Measurements from ENCODE around the gene NOS1AP.
"Not testable (repeated sequence)": the region's sequence is repeated elsewhere in the genome, so short reads cannot be mapped to it uniquely, and the experiment has no call there.

Gene NOS1AP

DNA sequence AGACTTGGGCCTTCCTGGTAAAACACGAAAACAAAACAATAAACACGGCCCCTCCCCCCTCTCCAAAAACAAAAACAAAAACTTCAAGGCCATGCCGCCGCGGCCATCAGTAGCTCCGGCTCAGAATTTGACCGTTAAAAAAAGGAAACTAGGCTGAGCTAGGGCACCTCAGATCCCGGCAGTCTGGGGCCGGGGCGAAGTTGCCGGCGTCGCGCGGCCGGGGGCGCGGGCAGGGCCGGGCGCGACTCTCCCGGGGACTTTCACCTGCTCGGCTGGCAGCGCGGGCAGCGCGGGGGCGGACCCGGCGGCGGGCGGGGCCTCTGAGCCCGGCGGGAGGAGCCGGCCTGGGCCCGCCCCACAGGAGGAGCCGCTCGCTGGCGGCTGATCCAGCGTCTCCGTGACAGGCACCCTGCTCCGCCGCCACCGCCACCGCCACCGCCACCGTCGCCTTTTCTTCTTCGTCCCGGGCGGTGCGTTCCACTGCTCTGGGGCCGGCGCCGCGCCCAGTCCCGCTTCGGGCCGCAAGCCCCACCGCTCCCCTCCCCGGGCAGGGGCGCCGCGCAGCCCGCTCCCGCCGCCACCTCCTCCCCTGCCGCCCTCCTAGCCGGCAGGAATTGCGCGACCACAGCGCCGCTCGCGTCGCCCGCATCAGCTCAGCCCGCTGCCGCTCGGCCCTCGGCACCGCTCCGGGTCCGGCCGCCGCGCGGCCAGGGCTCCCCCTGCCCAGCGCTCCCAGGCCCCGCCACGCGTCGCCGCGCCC lies at the start of gene NOS1AP:
TSS of gene NOS1AP (plus strand) at position 358 of the 760 bp plus-strand sequence. CDS start 487 bp downstream, outside the sequence.
- DNase-seq (ENCODE audit: low spot score) = peak; percentile 93

DNA sequence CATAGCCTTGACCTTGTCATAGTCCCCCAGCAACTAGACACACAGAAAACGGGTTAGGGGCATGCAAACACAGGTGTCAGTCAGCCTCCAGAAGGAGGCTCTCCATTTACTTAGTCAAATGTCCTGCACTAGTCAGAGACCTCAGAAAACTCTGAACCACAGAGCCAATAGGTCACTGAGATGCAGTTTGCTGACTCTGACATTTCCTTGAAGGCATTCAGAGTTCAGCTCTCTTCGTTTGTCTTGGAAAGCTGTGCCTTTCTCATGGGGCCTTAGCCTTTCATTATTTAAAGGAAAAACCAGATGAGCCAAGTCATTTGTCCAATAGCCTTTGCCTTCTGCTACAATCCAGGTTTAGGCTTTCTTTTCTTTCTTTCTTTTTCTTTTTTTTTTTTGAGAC lies 49.3 kb upstream of the NOS1AP start:
- DNase-seq (ENCODE audit: low spot score) = no peak

DNA sequence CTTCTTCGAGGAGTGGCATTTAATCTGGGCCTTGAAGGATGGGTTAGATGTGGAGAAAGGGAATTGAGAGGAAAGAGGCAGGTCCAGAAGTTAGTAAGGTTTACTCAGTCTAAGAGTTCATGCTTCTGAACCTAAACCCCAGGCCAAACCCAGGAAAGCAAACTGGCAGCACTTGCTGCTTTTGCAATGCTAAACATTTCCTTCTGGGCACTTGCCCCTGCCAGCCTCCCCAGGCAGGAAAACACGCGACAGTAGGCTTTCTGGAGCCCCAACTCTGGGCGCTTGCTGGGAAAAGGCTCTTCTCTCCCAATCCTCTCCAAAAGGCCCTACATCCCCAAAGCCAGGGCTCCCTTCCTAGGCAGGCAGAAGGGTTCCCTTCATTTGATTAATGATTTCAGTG lies 48.4 kb upstream of the NOS1AP start:
- peak; percentile 13 for DNase-seq (ENCODE audit: low spot score)

DNA sequence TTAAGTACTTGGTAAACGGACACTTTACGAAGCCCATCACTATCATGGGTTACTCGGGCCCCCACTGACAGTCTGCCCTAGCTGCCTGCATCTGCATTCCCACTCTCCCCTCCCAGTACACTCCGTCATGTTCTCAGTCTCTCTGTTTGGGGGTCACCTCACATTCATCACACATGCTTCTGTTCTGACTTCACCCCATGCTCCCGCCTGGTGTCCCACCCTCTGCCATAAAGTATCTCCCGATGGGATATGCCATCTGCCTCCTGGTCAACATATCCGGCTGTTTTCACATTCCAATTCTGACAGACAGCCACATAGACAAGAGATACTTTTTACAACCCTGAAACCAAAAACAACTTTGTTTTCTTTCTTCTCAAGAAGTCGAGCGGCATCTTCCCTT lies 46.9 kb upstream of the NOS1AP start:
- peak; percentile 24 for DNase-seq (ENCODE audit: low spot score)

DNA sequence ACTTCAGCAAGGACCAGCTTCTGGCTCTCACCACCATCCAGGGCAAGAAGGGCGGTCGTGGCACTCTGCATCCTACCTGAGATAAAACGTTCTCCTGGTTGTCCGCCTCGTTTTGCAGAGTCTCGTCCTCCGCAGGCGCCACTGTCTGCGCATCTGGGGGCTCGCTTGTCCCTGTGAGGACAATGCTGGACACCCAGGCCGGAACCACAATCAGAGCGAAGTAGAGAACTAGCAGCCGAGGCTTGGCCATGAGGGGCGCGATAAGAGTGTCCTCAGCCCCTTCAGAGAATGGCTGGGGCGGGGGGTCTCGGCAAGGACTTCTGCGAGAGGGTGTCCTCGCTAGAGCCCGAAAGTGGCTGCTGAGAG lies 46.3 kb upstream of the NOS1AP start:
- DNase-seq (ENCODE audit: low spot score) = no peak

DNA sequence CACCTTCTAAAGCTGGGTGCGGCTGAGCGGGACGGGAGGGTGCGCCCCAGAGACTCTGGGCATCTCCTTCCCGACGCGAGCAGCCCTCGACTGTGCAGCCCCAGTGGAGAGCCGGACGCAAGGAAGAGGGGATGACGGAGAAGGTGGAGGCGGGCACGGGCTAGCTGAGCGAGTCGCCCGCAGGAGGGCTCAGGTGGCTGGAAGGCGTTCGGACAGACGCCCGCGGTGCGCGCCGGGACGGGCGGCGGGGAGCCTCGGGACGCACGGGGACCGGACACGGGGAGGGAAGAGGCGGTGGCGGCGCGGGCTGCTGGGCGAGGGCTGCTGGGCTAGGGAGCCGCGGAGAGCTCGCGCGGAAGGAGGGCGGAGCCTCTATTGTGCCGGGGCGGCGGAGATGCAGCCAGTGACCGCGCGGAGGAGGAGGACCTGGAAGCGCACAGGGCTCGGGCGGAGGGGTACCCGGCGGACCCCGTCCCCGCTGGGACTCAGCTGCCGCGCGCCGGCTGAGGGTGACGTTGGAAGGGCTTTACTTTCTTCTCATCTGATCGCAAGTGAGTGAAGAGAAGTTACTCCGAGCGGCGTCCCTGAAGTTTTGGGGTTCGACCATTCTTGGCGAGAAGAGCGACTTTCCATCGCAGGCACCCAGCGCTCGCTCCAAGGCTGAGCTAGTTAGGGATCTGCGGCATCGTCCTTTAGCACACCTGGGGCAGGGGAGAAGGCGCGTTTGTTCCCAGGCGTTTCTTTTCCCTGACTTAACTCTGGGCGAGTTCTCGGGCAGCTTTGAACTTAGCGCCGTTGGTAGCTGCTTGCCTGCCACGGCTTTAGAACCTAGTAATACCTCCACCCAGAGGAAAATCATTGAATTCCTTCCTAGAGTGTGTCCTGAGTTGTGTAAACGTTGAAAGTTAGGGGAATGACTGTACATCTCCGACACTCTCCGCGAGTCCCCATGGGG lies 45.7 kb upstream of the NOS1AP start, which contains the start of gene OLFML2B:
TSS of gene OLFML2B (minus strand) at position 323 of the 955 bp plus-strand sequence. CDS start 439 bp downstream, outside the sequence.
- DNase-seq (ENCODE audit: low spot score) = peak; percentile 89

DNA sequence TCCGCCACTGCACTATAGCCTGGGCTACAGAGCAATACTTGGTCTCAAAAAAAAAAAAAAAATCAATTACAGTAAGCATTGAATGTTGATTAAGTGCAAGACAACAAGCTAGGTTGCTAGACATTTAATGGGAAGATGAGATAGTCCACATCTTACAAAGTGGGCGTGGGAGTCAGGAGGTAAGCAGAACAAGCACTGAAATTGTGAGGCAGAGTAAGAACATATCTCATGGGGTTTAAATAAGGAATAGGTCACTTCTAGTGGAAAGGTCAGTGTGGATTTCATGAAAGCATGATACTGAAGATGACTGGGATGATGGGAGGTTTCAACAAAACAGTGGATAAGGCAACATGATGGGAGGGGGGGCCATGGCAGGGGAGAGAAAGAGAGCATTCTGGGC lies 44.0 kb upstream of the NOS1AP start:
- DNase-seq (ENCODE audit: low spot score) = no peak

DNA sequence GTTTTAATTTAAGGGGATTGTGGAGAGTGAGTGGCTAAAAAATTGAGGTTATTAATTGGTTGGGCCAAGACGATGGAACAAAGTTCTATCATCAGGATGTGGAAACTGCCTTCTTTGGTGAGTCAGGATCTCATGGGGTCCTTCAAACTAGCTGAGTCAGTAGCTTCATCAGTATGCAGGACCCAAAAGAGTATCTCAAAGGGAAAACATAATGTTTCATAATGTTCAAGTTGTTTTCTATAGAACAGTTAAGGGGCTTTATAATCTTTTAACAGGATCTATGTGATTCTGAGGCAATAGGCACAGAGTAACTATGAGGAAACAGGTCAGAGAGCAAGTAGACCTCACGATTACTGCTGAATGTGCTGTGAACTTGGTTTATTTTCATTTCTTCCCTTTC lies 42.6 kb upstream of the NOS1AP start:
- no peak for DNase-seq (ENCODE audit: low spot score)

DNA sequence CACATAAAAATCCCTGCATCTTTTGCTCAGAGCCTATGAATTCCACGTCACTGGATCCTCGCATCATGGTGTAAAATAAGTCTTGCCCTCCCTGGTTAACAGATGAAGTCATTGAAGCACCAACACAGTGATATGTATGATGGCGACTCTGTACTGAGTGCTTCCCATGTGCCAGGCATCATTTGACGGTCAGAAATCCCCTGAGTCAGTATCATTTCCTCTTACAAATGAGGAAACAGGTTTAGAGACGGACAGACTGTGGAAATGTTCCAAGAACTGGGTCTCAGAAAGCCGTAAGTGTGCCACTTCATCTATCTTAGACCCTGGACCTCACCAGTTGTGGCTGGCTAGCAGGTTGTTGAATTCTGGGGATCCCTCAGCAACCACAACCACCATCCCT lies 40.8 kb upstream of the NOS1AP start:
- DNase-seq (ENCODE audit: low spot score) = no peak

DNA sequence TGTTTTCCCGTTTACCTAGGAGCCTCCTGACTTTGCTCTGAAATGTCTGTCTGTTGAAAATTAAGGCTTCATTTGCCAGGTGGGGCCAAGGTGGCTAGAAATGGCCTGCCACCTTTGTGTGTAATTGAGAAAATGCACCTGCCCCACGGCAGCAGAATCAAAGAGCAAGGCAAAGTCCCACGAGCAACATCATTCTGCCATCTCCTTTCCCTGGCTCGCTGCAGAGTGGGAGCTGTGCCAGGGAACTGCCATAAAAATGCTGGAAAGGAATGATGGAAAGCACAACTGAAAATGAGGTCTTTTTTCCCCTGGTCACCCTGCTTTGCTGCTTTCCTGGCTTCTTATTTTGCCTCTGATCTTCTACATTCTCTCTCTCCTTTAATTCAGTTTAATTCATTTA lies 40.3 kb upstream of the NOS1AP start:
- DNase-seq (ENCODE audit: low spot score) = no peak

DNA sequence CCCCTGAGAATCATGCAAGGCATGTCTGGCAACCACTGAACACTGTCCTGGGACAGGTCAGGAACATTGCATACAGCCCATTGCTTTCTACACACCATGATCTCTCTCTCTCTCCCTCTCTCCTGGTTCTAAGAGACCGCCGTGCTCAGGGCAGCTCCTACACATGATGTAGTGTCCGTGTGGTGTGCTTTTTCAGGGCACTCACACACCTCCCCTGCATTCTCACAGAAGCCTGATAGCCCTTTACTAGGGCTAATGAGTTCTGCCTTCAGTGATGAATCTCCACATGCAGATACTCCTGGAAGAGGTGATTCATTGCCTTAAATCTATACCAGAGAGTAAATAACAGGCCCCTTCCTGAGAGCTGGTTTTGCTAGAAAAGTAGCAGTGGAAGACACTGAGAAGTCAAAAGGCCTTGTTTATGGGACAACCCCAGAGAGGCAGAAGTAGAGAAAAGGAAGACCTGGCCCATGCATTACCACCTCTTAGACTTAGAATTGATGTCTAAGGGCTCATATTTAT lies 38.7 kb upstream of the NOS1AP start:
- DNase-seq (ENCODE audit: low spot score) = no peak

DNA sequence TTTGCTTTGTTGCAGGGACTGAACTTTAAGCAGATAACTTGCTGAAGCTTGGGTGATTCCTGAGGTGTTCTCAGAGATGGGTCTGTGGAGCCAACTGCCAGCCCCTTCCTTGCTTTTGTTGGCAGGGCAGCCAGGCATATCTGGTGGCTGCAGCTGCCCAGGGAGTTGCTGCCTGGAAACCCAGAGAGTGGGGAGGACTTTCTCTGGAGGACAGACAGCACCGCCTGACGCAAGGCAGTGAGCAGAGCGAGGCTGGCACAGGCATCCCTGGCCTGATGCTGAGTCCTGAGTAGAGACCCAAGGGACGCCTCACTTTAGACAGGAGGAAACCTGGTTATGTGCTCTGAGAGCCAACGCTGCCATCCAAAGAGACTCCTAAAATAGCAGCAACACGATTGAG lies 36.1 kb upstream of the NOS1AP start:
- no peak for DNase-seq (ENCODE audit: low spot score)

DNA sequence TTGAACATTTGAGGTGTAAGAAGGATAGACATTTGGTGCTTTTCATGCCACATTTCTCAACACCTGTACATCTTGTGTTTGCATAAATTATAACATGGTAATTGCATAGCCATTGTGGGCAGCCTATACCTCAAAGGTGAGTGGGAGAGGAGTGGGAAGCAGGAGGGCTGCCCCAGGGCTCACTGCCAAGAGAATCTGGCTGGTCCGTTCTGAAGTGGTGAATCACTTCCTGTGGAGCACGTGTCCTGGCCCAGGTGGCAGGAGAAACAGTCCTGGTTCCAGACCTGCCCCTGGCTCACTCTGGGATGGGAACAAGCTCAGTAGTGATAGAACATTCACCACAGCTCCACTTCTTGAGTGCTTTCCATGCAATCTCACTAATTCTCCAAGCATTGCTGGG lies 34.2 kb upstream of the NOS1AP start:
- DNase-seq (ENCODE audit: low spot score) = peak; percentile 14

DNA sequence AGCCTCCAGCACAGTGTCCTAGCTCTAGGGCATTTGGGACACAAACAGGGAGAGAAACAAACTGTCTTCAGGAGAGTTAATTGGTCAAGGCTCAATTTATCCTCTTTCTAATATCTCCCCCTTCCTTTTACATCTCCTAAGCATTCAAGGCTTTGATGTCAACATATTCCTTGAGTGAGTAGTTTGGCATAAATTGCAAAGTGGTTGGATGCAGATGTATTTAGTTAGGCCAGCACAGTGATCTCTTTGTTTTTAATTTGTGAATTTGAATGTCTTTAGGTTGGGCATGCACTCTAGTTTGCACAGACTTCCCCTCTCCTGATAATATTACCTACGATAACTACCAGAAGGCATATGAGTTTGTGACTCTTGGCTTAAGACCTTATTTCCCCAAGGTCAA lies 33.3 kb upstream of the NOS1AP start:
- peak; percentile 22 for DNase-seq (ENCODE audit: low spot score)

DNA sequence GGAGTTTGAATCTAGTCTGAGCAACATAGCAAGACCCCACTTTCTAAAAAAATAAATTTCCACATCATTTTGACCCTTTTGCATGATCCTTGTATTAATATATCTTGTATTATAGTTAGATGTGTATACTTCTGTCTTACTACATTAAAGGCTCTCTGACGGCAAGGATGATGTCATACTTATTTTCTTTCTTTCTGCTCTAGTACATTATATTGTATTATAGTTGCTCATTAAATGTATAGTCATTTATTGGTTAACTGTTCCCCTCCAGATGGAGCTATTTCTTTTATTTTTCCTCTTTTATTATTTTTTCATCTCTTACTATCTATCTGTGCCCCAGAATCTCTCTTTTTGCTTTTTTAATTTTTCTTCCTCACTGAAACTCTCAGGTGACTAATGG lies 30.9 kb upstream of the NOS1AP start:
- no peak for DNase-seq (ENCODE audit: low spot score)

DNA sequence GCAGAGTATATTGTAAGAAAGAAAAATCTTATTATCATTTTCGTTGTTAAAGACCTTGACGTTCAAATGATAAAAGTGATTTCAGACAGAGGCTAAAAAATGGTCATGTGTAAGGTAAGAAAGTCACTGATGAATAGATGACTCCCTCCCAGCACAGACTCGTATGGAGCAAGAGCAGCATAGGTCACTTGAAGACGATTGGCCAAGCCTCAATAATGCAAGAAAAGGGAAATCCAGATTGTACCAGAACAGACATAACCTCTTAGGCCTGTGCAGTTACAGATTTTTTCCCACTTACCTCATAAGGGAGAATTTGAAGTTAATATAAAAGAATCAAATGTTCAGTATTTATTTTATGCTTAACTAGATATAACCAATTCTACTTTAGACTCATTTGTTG lies 29.5 kb upstream of the NOS1AP start:
- DNase-seq (ENCODE audit: low spot score) = no peak

DNA sequence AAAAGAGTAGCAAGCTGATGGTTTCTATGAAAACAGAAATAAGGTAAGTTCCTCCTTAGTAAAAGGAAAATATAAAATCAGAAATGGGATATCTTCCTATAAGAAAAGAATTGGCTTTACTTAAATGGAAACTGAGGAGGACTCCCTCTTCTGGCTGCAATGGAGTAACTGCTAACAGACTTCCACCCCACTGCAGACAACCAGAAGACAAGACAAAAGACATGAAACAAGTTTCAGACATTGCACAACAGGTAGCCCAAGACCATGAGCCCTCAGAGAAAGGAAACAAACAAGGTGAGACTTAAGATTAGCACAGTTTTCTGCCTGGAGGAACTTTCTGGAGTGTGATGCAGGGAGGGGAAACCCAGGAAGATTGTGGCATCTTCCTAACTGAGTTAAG lies 28.8 kb upstream of the NOS1AP start:
- peak; percentile 55 for DNase-seq (ENCODE audit: low spot score)

DNA sequence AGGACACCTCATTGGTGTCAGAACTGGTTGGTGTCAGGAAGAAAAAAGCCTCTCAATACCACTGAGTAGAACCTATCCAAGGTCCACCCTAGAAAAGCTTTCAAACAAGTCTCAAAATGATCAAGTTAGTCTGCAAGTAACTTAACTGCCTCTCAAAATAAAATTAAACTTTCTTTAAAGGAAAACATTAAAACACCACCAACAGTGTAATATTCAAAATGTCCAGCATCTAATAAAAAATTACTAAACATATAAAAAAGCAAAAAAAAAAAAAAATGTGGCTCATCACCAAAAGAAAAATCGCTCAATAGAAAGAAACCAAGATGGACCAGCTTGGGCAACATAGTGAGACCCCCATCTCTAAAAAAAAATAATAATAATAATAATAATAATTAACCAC lies 27.1 kb upstream of the NOS1AP start:
- no peak for DNase-seq (ENCODE audit: low spot score)

DNA sequence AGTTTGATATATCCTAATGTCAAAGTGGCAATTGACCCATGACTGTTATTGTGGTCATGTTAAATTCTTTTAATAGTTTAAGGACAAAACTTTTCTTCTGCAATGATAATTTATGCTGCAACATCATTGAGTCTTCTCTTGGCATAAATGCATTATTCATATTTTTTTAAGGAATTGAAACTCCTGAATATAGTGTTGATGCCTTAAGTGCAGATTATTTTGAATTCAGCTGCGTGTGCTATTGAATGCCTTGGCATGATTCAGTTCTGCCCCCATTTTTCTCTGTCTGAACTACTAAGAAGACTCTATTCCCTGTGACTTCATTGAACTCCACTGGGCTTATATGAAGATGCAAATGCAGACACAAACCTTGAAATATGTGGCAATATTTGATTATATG lies 22.6 kb upstream of the NOS1AP start:
- no peak for DNase-seq (ENCODE audit: low spot score)

DNA sequence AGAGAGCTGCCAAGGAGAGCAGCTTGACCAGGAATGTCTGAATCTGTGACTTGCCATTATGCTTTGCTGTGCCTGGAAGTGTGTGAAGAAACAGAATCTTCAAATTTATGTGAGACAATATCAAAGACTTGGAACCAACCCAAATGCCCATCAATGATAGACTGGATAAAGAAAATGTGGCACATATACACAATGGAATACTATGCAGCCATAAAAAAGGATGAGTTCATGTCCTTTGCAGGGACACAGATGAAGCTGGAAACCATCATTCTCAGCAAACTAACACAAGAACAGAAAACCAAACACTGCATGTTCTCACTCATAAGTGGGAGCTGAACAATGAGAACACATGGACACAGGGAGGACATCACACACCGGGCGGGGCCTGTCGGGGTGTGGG lies 15.5 kb upstream of the NOS1AP start:
- DNase-seq (ENCODE audit: low spot score) = not testable (repeated sequence)

DNA sequence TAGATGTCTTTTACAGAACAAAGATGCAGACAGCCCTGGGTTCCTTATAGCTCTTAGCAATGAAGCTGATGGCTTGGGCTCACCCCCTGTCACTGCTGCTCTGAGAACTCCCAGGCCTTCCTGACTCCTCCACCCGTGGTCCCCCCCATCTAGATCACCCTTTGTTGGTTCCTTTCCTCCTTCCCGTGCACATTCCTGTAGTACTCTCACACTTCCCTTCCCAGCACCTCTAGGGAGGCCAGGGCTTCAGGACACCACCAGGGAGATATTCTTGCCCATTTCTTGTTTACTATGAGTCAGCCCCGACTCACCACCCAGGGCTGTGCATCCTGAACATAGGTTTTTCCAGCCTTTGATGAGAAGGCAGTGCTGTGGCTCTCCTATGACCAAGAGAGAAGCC lies 14.4 kb upstream of the NOS1AP start:
- peak; percentile 63 for DNase-seq (ENCODE audit: low spot score)

DNA sequence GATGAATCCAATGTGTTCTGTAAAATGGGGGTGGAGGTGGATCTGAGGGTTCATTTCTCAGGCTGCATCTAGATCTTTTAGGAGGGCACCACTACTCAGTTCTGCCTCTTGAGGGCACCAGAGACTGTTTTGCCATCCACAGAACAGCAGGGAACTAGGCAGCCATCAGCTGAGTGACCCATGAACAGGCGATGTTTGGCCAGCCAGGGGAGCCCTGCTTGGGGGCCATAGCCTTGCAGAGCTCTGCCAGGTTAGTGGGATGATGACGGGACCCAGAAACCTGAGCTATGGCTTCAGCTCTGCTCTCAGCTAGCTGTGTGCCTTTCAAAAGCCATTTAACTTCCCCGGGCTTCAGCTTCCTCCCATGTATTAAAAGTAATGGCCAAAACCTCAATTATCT lies 13.4 kb upstream of the NOS1AP start:
- peak; percentile 87 for DNase-seq (ENCODE audit: low spot score)

DNA sequence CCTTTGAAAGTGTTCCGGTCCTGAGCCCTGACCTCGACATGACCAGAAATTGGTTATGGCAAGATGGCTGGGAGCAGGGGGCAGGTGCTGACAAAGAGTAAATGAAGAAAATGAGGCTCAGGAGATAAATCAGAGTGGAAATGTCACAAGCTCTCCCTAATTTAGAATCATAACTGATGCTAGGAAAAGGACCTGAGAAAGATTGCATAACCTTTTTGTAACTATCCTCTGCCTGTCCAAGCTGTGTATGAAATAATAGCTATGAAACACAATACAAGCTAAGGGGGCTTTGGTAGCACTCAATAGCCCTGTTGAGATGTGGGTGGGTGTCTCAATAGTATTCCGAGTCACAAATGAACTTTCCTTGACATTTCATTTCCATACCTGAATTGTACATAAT lies 12.9 kb upstream of the NOS1AP start:
- DNase-seq (ENCODE audit: low spot score) = no peak
